HTR-8/SVneo (cell line): ENCODE measurements around the gene GJD3.
"Not testable (repeated sequence)": the region's sequence is repeated elsewhere in the genome, so short reads cannot be mapped to it uniquely, and the experiment has no call there.

Experiments used
- DNase-seq: peaks from one replicate; pipeline ENCODE4 v3.0.0; 2011; ENCODE audit warnings: low spot score, mixed read lengths; ENCODE audit not compliant: insufficient read length
- FAIRE-seq: peaks from 2 replicates; lab custom pipeline; 2011; peaks lifted over from hg19 to GRCh38; lab: Jason Lieb, UNC

Gene GJD3

DNA sequence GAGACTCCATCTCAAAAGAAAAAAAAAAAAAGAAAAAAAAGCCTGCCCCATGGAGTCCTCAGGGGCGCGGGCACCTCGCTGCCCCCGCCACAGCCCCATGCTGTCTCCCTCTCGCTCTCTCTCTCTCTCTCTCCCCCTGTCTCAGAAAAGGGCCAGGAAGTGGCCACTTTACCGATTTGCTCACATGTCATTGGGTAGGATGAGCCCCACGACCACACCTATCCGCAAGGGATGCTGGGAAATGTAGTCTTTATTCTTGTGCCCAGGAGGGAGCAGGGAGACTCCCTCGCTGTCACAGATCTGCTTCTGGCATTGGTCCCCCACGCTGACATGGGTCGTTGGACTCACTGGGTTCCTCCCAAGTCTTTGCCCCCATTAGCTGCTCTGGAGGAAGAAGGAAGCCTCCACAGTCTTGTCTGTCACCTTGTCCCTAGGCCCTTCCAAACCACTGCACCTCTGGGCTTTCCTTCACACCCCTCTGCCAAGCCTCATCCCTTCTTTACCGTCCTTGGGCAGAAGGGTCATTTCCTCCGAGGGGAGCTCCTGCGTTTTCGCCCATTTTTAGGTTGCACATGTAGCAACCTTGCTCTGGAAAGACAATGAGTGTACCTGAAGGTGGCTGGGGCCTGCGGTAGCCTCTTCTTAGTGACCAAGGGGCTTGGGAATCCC lies 6.9 kb upstream of the GJD3 start:
- DNase-seq (no peak), FAIRE-seq (no peak)

- no peak for DNase-seq
Measured at GRCh38 chr17:40369923-40370322, 5.4 kb upstream of the GJD3 start.

DNA sequence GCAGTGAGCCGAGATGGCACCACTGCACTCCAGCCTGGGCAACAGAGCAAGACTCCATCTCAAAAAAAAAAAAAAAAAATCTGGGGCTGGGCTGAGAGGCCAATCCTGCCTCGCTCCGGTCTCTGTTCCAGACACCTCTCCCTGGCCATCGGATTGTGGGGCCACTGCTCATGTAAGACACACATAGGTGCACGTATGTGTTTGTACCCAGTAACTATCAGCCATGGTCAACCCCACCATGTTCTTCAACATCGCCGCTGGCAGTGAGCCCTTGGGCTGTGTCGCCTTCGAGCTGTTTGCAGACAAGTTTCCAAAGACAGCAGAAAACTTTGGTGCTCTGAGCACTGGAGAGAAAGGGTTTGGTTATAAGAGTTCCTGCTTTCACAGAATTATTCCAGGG lies 3.2 kb upstream of the GJD3 start:
- FAIRE-seq, DNase-seq: not testable (repeated sequence)

More at GRCh38 chr17:40369923-40370322, 5.4 kb upstream of the GJD3 start:
- FAIRE-seq, result no peak

GRCh38 chr17:40366861-40367518 lies 2.5 kb upstream of the GJD3 start:
- no peak for DNase-seq
- no peak for FAIRE-seq

DNA sequence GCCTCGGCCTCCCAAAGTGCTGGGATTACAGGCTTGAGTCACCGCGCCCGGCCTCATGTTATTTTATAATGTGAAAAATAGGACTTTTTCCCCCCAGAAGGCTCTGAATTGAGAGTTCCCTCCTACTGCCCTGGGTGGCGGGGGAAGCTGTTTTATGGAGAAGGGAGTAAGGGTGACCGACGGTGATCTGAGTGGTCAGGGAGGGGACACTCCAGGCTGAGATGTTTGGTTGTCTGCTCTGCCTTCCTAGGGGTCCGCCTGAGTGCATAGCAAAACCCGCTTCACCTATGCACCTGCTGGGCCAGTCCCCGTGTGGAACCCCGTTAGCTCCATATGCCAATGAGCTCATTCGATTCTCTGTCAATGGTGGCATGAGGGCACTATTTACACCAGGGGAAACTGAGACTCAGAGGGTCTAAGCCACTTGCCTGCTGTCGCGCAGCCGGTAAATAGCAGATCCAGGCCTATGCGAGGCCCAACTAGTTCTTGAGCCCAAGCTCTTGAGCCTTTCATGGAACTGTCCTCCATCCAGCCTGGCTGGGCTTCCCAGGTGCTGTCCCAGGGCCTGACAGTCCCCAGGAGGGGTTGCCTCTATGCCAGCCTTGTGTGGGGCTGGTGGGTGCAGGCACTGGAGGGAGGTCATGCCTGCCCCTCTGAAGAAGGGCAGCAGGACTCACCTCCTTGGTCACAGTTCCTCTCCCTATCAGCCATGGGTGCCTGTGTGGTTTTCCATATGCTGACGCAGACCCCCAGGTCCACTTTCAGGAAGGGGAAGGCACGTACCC lies 1.7 kb upstream of the GJD3 start:
- FAIRE-seq (peak; percentile 36), DNase-seq (no peak)

DNA sequence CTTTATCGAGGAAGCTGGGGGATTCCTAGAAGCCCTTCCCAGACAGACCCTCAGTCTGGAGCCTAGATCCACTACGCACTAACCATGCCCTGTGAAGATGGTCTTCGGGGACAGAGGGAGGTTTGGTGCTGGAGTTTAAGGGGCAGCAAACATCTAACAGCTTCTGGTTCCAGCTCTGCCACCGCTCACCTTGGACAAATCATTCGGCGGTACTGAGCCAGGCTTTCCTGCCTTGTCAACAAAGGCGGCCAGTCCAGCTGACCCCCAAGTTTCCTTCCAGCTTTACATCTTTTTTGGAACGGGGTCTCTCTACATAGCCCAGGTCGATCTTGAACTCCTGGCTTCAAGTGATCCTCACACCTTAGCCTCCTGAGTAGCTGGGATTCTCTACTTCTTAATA lies 369 bp upstream of the GJD3 start:
- DNase-seq (no peak), FAIRE-seq (no peak)

DNA sequence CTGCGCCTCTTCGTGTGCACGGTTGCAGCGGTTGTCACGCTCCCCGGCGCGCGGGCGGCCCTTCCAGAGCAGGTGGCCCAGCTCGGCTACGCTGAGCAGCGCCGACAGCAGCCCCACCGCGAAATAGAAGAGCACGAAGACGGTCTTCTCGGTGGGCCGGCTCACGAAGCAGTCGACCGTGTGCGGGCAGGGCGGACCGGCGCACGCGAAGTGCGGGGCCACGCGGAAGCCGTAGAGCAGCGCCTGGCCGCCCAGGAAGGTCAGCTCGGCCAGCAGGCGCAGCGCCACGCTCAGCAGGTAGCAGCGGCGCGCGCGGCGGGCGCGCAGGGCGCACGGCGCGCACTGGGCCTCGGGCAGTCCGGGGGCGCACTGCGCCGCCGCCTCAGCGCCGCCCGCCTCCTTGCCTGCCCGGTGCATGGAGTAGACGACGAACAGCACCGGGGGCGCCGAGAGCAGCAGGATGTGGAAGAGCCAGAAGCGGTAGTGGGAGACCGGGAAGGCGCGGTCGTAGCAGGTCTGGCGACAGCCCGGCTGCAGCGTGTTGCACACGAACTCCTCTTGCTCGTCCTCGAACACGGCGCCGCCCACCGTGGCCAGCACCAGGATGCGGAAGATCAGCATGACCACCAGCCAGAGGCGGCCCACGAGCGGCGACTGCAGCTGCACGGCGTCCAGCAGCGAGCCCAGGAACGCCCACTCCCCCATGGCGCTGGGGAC lies 1.3 kb downstream of the GJD3 start:
- FAIRE-seq (no peak), DNase-seq (no peak)

GRCh38 chr17:40362696-40363110 lies 1.8 kb downstream of the GJD3 start:
- FAIRE-seq (peak; percentile 99), DNase-seq (peak; percentile 93)

- DNase-seq, result no peak
- no peak for FAIRE-seq
Measured at GRCh38 chr17:40361925-40362695, 2.4 kb downstream of the GJD3 start.

GRCh38 chr17:40361063-40361924 lies 3.2 kb downstream of the GJD3 start:
- no peak for DNase-seq
- FAIRE-seq, result no peak

DNA sequence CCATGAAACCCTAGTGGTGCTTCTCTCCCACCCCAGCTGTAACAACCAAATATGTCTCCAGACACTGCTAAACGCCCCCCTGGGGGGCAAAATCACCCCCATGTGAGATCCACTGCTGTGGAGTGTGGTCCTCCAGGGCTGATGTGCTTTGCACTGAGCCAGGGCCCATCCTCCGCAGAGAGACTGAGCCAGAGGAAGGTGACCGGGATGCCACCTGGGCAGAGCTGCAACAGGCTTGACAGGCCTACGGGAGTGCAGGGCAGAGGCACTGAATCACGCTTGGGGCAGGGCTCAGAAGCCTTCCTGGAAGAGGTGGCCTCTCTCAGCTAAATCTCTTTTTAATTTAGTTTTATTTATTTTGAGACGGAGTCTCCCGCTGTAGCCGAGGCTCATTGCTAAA lies 4.4 kb downstream of the GJD3 start:
- FAIRE-seq (no peak), DNase-seq (no peak)

GRCh38 chr17:40358323-40359038 lies 6.1 kb downstream of the GJD3 start:
- DNase-seq, result peak; percentile 91
- FAIRE-seq, result peak; percentile 93

GRCh38 chr17:40356990-40357881 lies 7.3 kb downstream of the GJD3 start:
- no peak for DNase-seq
- no peak for FAIRE-seq

- FAIRE-seq (no peak), DNase-seq (no peak)
Measured at GRCh38 chr17:40355804-40356758, 8.5 kb downstream of the GJD3 start.

DNA sequence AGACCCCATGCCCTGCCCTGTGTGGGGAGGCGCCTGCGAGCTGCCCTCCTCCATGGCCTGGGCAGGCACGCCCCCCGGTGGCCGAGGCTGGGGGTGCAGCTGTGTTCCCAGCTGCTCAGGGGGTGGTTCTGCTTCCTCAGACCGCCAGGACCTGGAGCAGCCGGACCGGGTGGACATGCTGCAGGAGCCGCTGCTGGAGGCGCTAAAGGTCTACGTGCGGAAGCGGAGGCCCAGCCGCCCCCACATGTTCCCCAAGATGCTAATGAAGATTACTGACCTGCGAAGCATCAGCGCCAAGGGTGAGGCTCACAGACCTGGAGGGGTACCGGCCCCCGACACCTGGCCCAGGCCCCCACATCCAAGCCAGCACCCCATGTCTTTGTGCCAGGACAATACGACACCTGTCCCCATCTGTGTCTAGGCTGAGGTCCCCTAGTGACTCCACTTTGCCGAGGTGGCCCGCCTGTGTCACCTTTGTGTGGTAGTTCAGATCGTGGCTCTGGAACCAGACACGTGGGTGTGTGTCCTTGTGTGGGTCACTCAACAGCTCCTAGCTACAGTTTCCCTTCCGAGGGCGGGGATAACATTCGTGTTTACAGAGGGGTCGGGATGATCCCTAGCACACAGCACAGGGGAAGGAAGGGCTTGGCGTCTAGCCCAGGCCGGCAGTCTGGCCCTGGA lies 9.3 kb downstream of the GJD3 start:
- peak; percentile 81 for DNase-seq

More for the DNA sequence above, 9.3 kb downstream of the GJD3 start:
- peak; percentile 93 for FAIRE-seq
